GM19240 (cell line): ENCODE data around the gene DLK2.
"Not testable (repeated sequence)": the region's sequence is repeated elsewhere in the genome, so short reads cannot be mapped to it uniquely, and the experiment has no call there.

Source experiments
- DNase-seq: peaks from one replicate; pipeline ENCODE4 v3.0.0; 2011; ENCODE audit warnings: low spot score; ENCODE audit not compliant: insufficient read length

Gene DLK2, protein sequence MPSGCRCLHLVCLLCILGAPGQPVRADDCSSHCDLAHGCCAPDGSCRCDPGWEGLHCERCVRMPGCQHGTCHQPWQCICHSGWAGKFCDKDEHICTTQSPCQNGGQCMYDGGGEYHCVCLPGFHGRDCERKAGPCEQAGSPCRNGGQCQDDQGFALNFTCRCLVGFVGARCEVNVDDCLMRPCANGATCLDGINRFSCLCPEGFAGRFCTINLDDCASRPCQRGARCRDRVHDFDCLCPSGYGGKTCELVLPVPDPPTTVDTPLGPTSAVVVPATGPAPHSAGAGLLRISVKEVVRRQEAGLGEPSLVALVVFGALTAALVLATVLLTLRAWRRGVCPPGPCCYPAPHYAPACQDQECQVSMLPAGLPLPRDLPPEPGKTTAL

DNA sequence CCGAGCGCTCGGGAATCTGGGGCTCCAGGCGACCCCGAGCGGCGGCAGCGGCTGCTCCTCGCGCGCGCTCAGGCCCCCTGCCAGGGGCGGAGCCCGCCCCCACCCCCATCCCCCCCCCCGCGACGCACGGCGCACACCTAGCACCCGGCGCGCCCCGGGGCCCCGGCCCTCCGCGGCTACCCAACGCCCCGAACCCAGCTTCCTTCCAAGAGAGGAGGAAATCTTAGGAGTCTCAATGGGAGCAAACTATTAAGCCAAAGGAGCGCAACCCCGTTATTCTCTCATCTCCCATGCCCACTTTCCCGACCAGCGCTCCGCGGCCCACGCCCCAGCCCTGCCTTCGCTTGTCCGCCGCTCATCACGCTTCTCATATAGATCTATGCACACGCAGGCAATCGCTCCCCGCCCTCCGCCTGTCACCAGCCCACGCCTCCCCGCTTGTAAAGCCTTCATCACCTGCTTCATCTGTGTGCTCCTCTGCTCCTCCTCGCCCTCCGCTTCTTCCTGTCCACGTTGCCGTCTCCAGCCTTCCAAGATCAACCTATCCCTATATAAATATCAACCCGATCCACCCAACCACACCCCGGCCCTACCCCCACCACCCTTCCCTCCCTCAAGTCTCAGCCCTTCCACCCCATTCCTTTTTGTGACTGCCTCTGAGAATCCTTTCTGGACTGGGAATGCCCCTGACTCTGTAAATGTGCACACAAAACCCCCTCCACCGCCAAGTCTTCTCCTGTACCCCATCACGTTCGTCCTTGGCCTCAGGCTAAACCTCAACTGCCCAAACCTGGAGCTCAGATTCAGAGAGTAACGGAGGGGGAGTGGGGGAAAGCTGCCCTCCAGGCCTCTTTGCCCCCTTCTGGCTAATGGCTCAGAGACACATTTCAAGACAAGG is at the start of gene DLK2:
TSS of gene DLK2 (minus strand) at position 18 of the 898 bp plus-strand sequence. CDS start 723 bp downstream, outside the sequence.
- no peak for DNase-seq

DNA sequence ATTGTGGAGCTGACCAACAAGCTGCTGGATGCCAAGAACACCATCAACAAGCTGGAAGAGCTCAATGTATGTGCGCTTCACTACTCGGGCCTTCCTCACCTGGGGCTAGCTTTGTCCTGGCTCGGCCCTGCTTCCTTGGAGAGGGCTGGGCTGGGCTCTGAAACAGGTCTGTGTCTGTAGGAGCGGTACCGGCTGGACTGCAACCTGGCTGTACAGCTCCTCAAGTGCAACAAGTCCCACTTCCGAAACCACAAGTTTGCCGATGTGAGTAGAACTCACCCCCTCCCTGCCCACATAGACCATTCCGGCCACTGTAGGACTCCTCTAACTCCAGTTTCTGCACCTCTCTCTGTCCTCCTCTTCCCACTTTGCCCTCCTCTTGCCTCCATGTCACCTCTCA is 48.1 kb upstream of the DLK2 start:
- no peak for DNase-seq

DNA sequence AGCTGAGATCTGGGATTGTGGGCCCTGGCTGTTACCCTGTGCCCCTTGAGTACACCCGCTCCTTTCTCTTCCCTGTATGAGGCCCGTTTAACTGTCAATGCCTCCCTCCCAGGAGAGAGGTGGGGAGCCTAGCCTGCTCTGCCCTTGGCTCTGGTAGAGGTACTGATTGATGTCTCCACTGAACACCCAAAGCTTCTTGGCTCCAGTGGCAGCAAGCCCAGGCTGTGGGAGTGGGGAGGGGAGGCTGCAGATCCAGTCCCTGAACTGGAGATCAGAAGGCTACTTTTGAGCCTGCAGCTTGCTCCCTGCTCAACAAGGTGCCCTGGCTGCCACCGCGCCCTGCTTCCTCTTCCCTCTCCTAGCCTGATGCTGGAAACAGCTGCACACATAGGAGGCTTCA is 47.3 kb upstream of the DLK2 start:
- no peak for DNase-seq

DNA sequence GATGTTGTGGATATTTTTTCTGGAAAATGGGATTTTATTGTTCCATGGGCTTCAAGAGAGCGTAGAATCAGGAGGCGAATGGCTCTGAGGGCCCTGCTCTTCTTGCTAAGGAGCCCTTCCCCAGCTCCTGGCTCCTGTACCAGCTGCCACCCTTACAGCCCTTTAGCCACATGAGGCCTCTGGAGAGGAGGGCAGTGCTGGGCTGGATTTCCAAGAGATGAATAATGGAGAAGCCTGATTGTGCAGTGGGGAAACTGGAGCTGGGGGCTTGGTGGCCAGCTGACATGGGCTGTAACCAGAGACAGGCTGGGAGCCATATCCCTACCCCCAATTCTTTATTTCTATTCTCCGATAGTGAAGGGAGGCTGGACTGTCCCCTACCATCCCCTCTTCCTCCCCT is 45.6 kb upstream of the DLK2 start:
- DNase-seq, result no peak

DNA sequence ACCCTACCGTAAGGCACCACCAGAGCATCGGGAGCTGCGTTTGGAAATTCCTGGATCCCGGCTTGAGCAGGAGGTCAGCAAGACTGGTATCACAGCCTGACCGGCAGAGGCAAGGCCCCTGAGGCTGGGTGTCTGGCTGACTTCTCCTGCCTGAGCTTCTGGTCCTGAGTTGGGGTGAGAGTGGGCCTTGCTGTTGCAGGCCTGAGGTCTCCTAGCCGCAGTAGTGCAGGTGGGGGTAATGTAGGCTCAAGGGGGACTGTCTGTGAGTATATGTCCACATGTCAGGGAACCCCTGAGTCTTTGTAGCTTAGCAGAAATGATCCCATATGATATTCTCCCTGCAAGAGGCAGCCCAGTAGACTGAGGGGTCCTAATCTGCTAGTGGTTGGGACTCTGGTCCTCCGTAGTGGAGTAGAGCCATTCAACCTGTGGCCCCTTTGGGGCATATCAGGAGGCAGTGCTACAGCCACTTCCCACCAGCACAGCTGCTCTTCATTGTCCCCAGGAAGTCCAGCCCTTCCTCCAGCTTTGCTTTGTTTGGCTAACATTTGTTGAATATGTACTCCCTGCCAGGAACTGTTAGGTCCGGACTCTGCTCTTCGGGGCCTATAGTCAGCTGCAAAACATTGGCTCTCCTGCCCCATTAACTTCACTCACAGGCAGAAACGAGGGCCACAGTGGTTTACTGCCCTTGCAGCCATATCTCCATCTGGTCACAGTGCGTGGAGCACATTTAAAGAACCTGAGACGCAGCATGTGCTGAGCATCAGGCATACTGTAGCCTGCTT is 43.9 kb upstream of the DLK2 start:
- DNase-seq, result no peak

DNA sequence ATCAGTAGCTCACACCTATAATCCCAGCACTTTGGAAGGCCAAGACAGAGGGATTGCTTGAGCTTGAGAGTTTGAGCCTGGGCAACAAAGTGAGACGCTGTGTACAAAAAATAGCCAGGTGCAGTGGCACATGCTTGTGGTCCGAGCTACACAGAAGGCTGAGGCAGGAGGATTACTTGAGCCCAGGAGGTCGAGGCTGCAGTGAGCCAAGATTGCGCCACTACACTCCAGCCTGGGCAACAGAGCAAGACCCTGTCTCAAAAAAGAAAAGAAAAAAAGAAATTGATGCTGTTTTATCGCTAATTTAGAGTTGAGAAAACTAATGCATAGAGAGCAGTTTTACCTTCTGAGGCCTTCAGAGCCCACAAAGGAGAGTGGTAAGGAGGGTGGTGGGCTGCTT is 42.9 kb upstream of the DLK2 start:
- DNase-seq, result not testable (repeated sequence)

DNA sequence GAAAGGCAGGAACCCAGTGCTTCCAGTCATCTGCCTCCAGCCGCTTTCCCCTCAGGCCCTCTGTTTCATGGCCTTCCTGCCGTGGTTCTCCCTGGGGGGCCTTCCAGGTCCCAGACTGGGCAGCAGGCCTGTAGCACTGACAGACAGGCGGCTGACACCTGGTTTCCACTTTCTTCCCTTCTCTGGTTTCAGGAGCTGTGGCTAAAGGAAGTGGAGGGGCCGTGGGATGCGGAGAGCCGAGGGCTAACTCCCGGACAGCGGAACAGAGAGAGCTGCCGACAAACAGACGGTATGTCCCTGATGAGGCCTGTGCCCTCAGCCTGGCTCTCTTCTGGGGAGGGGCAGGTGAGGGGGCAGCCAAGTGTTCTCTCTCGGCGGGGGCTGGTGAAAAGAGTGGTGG is 42.3 kb upstream of the DLK2 start:
- no peak for DNase-seq

DNA sequence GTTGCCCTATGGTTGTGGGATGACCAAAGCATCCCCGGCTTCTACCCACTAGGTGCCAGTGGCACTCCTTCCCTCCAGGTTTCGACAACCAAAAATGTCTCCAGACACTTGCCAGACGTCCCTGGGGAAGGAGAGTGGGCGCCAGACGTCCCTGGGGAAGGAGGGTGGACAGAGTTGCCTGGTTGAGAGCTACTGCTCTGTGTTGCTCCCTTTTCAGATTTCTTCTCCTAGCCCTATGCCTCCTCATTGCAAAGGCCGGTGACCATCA is 41.7 kb upstream of the DLK2 start:
- no peak for DNase-seq

DNA sequence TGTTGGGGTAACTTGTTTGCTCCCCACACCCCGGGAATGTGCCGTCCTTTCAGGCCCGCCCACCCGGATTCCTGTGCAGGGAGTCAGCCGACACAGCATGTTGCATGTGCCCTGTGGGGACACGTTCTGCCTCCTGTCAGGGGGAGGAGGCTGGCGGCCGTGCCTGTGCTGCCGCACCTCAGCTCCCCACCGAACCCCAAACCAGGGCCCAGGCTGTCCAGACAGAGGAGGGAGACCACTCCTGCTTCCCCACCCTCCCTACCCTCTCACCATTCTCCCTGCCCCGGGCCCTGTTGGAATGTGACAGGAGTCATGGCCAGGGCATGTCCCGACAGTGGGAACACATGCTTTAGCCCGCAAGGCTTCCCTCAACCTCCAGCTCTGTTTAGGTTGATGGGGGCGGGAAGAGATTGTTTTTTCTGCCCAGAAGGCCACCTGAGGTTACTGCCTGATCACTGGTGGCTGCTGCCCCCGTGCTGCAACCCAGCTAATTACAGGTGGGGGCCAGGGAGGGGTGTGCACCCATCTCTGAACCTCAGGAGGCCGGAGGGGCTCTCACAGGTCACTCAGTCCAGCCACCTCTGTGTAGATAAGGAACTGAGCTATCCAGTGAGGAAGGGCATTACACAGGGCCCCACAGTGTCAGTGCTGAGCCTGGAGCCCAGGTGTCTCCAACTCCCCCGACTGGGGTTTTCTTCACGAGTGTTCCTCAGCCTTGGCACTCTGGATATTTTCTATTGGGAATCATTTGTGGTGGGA is 41.2 kb upstream of the DLK2 start:
- no peak for DNase-seq

DNA sequence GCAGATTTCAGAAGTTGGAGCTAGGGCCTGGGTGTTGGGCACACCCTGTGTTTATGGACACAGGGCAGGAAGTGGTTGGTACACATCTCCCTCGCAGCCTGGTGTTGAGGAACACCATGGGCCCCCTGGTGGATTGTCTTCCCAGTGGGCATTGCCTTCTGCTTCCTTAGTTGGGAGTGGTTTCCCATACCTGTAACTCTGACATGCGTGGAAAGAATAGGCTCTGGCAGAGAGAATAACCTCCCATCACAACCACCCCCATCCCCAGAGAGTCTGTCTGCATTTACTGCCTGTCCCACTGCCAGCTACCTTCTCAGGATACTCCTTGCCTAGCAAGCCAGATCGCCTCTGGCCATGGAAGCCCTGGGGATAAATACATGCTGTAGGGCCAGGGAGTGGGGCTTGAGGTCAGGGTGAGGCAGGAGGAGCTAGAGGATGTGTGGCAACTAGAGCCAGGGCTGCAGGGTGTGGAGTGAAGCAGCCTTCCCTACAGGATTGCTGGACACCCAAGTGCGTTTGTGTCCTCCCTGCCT is 40.1 kb upstream of the DLK2 start:
- DNase-seq, result no peak

DNA sequence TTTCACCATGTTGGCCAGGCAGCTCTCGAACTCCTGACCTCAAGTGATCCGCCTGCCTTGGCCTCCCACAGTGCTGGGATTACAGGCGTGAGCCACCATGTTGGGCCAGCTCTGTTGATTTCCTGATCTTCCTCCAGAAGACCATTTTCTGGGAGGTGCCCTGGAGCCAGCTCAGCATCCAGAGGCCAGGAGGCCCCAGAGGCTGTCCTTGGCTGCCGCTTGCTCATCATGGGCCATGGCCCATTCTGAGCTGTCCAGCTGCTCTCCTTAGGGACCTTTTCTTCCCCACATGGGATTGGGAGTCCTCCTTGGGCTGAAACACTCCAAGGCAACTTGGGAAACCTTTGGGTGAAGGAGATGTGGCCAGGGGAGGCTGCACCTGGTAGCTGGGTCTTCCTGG is 39.4 kb upstream of the DLK2 start:
- no peak for DNase-seq

DNA sequence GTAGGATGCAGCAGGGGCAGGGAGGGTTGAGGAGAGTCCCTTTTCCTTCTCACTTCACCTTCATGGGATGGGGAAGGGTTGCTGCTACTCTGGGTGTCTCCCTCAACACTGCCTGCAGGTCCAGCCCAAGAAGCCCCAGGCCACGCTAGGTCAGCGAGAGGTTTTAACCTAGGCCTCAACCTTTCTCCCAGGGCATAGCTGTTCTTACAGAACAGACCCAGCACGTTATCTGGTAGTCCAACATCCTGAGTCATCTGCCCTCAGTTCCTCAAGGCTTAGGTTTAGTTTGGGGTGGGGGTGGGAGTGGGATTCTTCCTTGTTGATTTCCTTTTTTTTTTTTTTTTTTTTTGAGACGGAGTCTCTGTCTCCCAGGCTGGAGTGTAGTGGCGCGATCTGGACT is 39.0 kb upstream of the DLK2 start:
- no peak for DNase-seq

DNA sequence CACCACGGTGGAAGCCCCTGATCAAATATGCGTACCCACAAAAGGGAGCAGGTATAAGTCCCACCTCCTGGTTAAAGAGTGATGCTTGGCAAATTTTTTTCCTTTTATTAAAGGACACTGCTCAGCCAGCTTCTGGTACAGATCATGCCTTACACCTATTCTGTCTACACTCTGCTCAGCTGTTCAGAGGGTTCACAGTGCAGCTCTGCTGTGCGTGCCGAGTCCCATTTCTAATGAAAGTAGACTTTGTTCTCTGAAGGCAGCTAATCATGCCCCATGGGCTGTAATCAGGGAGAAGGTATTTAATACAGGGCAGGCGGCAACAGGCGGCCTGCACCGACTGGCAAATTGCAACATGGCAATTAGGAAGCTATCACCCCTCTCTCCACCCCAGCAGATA is 38.5 kb upstream of the DLK2 start:
- no peak for DNase-seq

DNA sequence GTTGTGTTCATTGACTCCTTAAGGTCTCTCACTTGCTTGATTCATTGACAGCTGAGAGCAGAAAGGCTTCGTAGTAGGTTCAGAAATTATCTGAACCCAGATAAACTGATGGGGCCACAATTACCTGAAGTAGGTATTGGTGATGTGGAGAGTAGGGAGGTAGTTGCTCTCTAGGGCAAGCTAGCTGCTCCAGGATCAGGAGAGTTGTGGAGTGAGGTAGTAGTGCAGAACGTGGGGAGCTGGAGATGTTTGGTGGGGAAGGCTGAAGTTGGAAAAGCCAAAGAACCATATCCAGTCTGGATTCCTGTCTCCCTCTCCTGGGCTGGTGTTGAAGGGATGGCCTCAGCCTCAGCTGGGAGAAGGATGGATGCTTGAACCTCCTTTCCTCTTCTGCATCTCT is 37.9 kb upstream of the DLK2 start:
- DNase-seq, result no peak

DNA sequence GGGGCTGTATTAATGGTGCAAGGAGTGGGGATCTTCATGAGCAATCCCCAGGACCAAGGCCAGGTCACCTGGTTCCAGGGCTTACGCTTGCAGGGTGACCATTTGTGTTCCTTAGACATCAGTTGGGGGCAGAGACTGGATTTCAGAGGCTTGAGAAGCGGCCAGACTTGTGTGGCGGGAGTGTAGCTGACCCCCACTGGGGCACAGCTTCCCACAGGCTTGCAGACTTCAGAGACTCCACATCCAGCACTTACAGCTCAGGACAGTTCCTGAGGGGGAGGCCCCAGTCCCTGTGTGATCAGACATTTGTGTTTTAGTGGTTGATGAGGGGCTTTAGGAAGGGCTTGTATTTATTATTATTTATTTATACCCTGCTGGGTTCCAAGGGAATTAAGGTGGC is 37.3 kb upstream of the DLK2 start:
- DNase-seq, result no peak

DNA sequence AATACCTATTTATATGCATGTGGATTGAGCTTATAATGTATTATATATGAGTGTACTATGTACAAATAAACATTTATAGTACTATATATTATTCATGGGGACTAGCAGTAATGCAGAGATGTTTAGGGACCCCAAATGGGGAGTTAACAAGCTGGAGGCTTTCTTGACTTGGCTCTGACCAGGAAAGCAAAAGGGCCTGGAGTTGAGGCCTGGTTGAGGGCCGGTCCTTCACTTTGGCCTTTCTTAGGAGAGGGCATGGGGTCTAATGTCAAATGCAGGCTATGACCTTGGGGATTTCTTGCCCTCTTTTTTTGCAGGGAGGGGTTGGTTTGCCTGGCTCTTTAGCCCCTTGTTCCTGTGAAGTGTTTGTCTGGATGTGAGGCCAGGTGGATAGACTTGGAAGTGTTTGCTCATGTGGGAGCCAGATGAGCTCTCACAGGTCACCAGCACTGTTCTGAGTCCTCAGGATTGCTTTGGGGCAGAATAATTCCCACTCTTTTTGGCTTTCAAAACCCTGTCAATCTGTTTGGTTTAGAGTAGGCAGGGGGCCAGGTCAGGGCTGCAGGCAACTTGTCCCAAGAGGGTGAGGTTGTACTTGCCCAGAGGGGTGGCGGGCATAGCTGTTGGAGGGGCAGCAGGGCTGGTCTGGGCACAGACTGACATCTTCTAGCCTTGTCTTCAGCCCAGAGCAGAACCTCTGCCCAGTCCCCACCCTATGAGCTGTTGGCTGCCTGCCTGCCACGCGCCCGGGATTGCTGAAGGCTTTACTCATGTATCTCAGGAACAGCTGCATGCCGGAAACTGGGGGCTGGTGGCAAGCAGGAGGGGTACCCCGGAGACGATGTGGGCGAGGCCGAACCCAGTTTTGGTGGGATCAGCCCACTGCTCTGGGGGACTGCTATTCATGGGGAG is 36.7 kb upstream of the DLK2 start:
- DNase-seq, result no peak

DNA sequence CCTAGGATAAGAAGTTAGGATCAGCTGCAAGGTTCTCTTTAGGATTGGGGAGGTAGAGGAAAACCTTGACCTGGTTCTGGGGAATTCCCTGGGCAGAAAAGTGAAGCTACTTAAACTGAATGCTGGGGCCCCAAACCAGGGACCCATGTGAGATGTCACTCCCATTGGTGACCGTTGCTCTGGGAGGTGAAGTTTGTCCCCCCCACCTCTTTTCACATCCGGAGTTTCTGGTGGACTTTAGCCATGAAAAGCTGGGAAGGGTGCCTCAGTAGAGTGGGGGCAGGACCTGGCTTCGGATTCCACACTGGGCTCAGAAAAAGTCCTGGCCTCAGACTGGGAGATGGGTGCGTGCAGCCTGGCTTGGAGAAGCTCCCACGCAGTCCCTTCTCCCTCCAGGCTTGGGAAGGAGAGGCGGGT is 35.2 kb upstream of the DLK2 start:
- DNase-seq, result no peak

DNA sequence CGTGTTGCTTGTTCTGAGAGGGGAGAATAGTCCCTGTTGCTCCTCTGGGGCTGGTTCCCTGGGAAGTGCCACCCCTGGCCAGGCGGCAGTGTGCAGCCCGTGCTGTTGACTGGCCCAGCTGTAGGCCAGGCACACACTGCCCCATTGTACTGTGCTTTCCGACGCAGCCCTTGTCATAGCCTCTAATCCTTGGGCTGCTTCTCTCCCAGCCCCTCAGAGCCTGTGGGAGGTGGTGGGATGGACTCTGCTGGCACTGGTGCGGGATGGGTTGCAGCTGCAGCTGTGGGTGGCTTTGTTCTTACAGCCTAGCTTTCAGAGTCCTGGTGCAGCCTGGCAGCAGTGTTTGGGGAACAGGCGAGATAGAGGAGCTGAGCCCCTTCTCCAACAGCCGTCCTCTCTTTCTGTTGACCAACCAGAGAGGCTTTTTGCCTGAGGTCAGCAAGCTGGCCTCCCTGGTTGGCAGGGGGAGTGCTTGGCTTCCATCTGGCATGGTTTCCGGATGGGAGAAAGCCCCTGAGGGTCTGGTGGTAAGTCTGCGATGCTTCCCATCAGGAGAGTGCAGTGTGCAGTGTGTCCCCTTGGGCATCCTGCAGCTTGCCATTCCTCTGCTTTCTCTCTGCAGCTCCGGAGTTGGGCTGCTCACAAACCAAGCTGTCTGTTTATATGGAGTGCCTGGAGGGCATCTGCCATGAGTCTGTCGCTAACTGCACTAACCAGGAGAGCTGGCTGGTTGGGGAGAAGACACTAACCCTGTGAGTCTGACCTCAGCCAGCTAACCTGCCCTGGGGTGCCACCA is 34.1 kb upstream of the DLK2 start:
- no peak for DNase-seq

DNA sequence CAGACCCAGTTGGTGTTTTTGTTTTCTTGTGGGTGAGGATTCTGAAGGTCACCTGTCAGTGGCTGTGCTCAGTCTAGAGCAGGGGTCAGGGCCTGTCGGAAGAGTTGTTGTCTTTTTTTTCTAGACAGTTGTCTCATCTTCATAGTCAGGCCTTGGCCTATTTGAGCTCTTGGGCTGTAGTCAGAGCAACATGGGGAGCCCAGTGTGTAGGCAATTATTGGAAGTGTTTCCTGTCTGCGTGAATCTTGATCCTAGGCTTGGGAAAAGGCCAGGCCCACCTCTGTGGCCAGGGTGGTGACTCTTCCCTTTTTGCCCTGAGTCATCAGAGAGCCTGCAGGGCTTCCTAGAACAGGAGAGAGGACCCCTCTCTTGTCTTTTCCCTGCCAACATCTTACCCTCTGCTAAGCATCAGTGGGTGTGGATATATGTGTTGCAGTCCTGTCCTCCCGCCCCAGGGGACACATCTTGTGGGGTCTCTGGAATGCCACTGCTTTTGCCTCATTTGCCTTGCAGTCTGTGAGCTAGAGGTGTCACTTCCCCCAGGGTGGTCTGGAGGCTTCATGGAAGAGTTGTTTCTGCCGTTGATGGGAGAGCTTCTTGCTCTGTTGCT is 33.4 kb upstream of the DLK2 start:
- no peak for DNase-seq
